Measurements from ENCODE around the gene SPNS2. TPM values are rescaled to one million over a fixed set of nuclear protein-coding genes. Genes with fewer than 3 reads are reported as not detected.

The SPNS2 gene
- total RNA-seq, 4 donors from 2014 or later: 12.4 to 81.0 (median 31.9) TPM

- Histone ChIP-seq H3K27me3 (peaks cover 0 to 7% of the 10 kb centered on the region in 2 donors), H3K27ac (no peak overlapping the region), H3K4me1 (peaks cover 0 to 18% (median 7%) of the 10 kb centered on the region in 4 donors), H3K9me3 (no peaks in the 10 kb centered on the region), H3K4me3 (no peak overlapping the region), H3K36me3 (no peaks in the 10 kb centered on the region)
- DNase-seq: no peak
- no peak for TF ChIP-seq POLR2A (IDR thresholded peaks at IDR 0.05)
- TF ChIP-seq CTCF (IDR thresholded peaks at IDR 0.05): no peak
Observed at GRCh38 chr17:4587803-4588202, 89.1 kb downstream of the SPNS2 start.

DNA sequence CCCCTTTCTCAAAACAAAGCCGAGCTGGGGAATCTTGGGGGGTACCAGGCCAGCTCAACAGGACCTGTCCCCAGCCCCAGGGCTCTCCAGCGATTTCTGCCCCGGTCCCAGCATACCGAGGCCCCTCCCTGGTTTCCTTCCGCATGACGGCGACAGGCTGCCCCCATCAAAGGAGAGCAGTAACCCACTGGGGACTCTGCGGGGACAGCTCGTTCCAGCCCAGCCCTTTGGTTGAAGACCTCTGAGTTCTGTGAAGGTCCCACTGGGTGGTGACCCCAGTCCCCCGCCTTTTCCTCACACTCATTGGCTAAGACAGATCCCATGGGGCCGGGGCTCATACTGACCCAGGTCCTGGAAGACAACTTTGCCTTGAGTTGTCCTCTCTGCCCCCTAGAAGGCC lies 89.7 kb downstream of the SPNS2 start:
- Histone ChIP-seq H3K4me1 (peaks cover 0 to 18% (median 7%) of the 10 kb centered on the region in 4 donors), H3K27ac (no peak overlapping the region), H3K4me3 (no peak overlapping the region), H3K27me3 (peaks cover 0 to 7% of the 10 kb centered on the region in 2 donors), H3K9me3 (no peaks in the 10 kb centered on the region), H3K36me3 (no peaks in the 10 kb centered on the region)
- no peak for TF ChIP-seq POLR2A (IDR thresholded peaks at IDR 0.05)
- no peak for TF ChIP-seq CTCF (IDR thresholded peaks at IDR 0.05)
- DNase-seq: no peak

Other genes with a start within 250 kb of the SPNS2 start
- gene ANKFY1, start 234.9 kb upstream of the SPNS2 start, total RNA-seq: 10 to 100 TPM; 40.8 to 57.1 (median 48.5) TPM
- gene UBE2G1, start 132.2 kb upstream of the SPNS2 start, total RNA-seq: 10 to 100 TPM; 26.4 to 54.1 (median 35.7) TPM
- gene SPNS3, start 64.9 kb upstream of the SPNS2 start, total RNA-seq: 1 to 10 TPM in 2 of 4 donors, not detected in 2; 1.1 to 2.0 TPM
- gene MYBBP1A, start 56.5 kb downstream of the SPNS2 start, total RNA-seq: 100 to 1,000 TPM in 2 of 4 donors, 10 to 100 TPM in 2; 27.1 to 244 (median 91.2) TPM
- gene GGT6, start 61.7 kb downstream of the SPNS2 start, total RNA-seq: 100 to 1,000 TPM in 2 of 4 donors, 10 to 100 TPM in 2; 26.4 to 199 (median 119) TPM
- gene SMTNL2, start 85.6 kb downstream of the SPNS2 start, total RNA-seq: 1 to 10 TPM in 1 of 4 donors, not detected in 3; 1.2 TPM
- not detected for gene ALOX15, start 142.8 kb downstream of the SPNS2 start, total RNA-seq
- gene PELP1, start 205.3 kb downstream of the SPNS2 start, total RNA-seq: 10 to 100 TPM; 21.2 to 34.9 (median 31.4) TPM
- 100 to 1,000 TPM in 1 of 4 donors, 10 to 100 TPM in 3; 59.2 to 163 (median 73.8) TPM for gene ARRB2, start 211.8 kb downstream of the SPNS2 start, total RNA-seq
- gene MED11, start 232.5 kb downstream of the SPNS2 start, total RNA-seq: 10 to 100 TPM; 32.1 to 44.6 (median 41.8) TPM
- gene ZMYND15, start 241.0 kb downstream of the SPNS2 start, total RNA-seq: 1 to 10 TPM in 3 of 4 donors, not detected in 1; 2.1 to 5.6 (median 4.0) TPM
- gene CXCL16, start 241.0 kb downstream of the SPNS2 start, total RNA-seq: 10 to 100 TPM; 24.8 to 33.1 (median 28.0) TPM

All from Peyer's patch (tissue), 4 donors.